ENCODE data around the gene ARNT2. TPM values are rescaled to one million over a fixed set of nuclear protein-coding genes. Genes with fewer than 3 reads are reported as not detected.

Gene ARNT2
- total RNA-seq, 1 donor from 2014 or later, result 0.26 TPM

- FAIRE-seq, result no peak
- TF ChIP-seq CTCF (IDR thresholded peaks at IDR 0.05; ENCODE audit: insufficient read depth, low read length, severe bottlenecking), result no peak
- H3K27me3 ChIP-seq (ENCODE audit: control insufficient read depth, insufficient read depth, low read length), result peaks cover 2% of the 10 kb centered on the region
Observed at GRCh38 chr15:80429964-80430363, 25.8 kb downstream of the ARNT2 start.

GRCh38 chr15:80431635-80432344 is 27.6 kb downstream of the ARNT2 start:
- Histone ChIP-seq H3K4me3 (ENCODE audit: low read depth, low read length) (no peak overlapping the region), H3K27me3 (ENCODE audit: control insufficient read depth, insufficient read depth, low read length) (peaks cover 2% of the 10 kb centered on the region), H3K36me3 (ENCODE audit: control insufficient read depth, insufficient read depth, low read length) (no peaks in the 10 kb centered on the region)
- TF ChIP-seq CTCF (IDR thresholded peaks at IDR 0.05; ENCODE audit: insufficient read depth, low read length, severe bottlenecking), result no peak
- no peak for FAIRE-seq
- no peak for DNase-seq (ENCODE audit: low read depth)

More at GRCh38 chr15:80429964-80430363, 25.8 kb downstream of the ARNT2 start:
- Histone ChIP-seq H3K4me3 (ENCODE audit: low read depth, low read length) (no peak overlapping the region), H3K36me3 (ENCODE audit: control insufficient read depth, insufficient read depth, low read length) (no peaks in the 10 kb centered on the region)
- DNase-seq (ENCODE audit: low read depth), result no peak

- Histone ChIP-seq H3K27me3 (ENCODE audit: control insufficient read depth, insufficient read depth, low read length) (peaks cover 2% of the 10 kb centered on the region), H3K4me3 (ENCODE audit: low read depth, low read length) (no peak overlapping the region), H3K36me3 (ENCODE audit: control insufficient read depth, insufficient read depth, low read length) (no peaks in the 10 kb centered on the region)
- TF ChIP-seq CTCF (IDR thresholded peaks at IDR 0.05; ENCODE audit: insufficient read depth, low read length, severe bottlenecking), result no peak
- FAIRE-seq, result no peak
- DNase-seq (ENCODE audit: low read depth), result no peak
Observed at GRCh38 chr15:80432345-80432702, 28.1 kb downstream of the ARNT2 start.

- FAIRE-seq (peak; percentile 40), DNase-seq (ENCODE audit: low read depth) (no peak)
- Histone ChIP-seq H3K36me3 (ENCODE audit: control insufficient read depth, insufficient read depth, low read length) (no peaks in the 10 kb centered on the region), H3K27me3 (ENCODE audit: control insufficient read depth, insufficient read depth, low read length) (peaks cover 2% of the 10 kb centered on the region), H3K4me3 (ENCODE audit: low read depth, low read length) (no peak overlapping the region)
- no peak for TF ChIP-seq CTCF (IDR thresholded peaks at IDR 0.05; ENCODE audit: insufficient read depth, low read length, severe bottlenecking)
Observed at GRCh38 chr15:80433836-80434235, 29.7 kb downstream of the ARNT2 start.

GRCh38 chr15:80434926-80435720 is 30.9 kb downstream of the ARNT2 start:
- DNase-seq (ENCODE audit: low read depth), result no peak
- no peaks in the 10 kb centered on the region for H3K36me3 ChIP-seq (ENCODE audit: control insufficient read depth, insufficient read depth, low read length)
- no peak for TF ChIP-seq CTCF (IDR thresholded peaks at IDR 0.05; ENCODE audit: insufficient read depth, low read length, severe bottlenecking)
- no peak for FAIRE-seq
- H3K27me3 ChIP-seq (ENCODE audit: control insufficient read depth, insufficient read depth, low read length), result peaks cover 2% of the 10 kb centered on the region
- H3K4me3 ChIP-seq (ENCODE audit: low read depth, low read length), result no peak overlapping the region
